22Rv1 (cell line): Measurements from ENCODE around the gene ENTHD1.
"Not testable (repeated sequence)": the region's sequence is repeated elsewhere in the genome, so short reads cannot be mapped to it uniquely, and the experiment has no call there.

Experiments
- H3K27ac ChIP-seq: fragments of 450-650 bp; 2 replicates; pipeline ENCODE4 v1.5.1; 2017
- CTCF ChIP-seq: fragments of 450-650 bp; IDR thresholded peaks from 2 replicates; pipeline ENCODE4 v1.5.1; 2017; ENCODE audit warnings: mild to moderate bottlenecking
- ZFX ChIP-seq: fragments of 450-650 bp; IDR thresholded peaks from 2 replicates; pipeline ENCODE4 v1.6.1; 2017; ENCODE audit warnings: antibody characterized with exemption, borderline replicate concordance

ENTHD1 gene

GRCh38 chr22:39906207-39906606, 12.6 kb upstream of the ENTHD1 start:
- no peak for TF ChIP-seq ZFX
- TF ChIP-seq CTCF: no peak
- no peak overlapping the region for H3K27ac ChIP-seq

GRCh38 chr22:39905687-39906086, 12.1 kb upstream of the ENTHD1 start:
- H3K27ac ChIP-seq: no peak overlapping the region
- TF ChIP-seq CTCF (no peak), ZFX (no peak)

GRCh38 chr22:39904862-39905261, 11.3 kb upstream of the ENTHD1 start:
- no peak overlapping the region for H3K27ac ChIP-seq
- TF ChIP-seq ZFX (no peak), CTCF (no peak)

GRCh38 chr22:39904024-39904423, 10.5 kb upstream of the ENTHD1 start:
- H3K27ac ChIP-seq: not testable (repeated sequence)

GRCh38 chr22:39901565-39902146, 8.1 kb upstream of the ENTHD1 start:
- no peak for TF ChIP-seq CTCF
- no peak for TF ChIP-seq ZFX
- no peak overlapping the region for H3K27ac ChIP-seq

- no peak within 1 kb of the TSS for H3K27ac ChIP-seq
- TF ChIP-seq ZFX (no peak), CTCF (no peak)
These were observed 7.0 kb upstream of the ENTHD1 start, which contains the start of gene GRAP2 for GRCh38 chr22:39900306-39901227. Gene GRAP2, plus strand, starts transcription at chr22:39901084. Its CDS starts 46,023 bp downstream, at chr22:39947107.

DNA sequence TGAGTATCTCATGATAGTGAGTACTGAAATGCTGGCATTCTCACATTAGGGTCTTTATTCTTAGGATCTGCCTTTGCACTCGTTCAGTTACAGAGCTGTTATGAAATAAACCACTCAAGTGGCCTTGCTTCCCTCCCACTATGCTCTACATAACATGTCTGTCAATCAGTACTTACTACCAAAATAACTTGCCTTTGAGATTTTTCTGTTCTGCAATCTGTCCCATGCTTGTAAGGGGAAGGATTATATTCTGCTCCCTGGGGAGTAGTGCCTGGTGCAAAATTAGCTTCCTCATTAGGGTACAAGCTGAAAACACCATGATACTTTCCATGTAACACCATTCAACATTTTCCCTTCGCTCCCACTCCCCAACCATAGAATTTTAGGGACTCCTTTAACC, 5.4 kb upstream of the ENTHD1 start:
- H3K27ac ChIP-seq: no peak overlapping the region
- TF ChIP-seq ZFX (no peak), CTCF (no peak)
